IPS-18a (cell line): ENCODE data around the gene MXRA7.
A peak's percentile ranks its signal among the peaks of the same experiment; 100 is the strongest.
"Not testable (repeated sequence)": the region's sequence is repeated elsewhere in the genome, so short reads cannot be mapped to it uniquely, and the experiment has no call there.

ENCODE experiments used
- H3K27ac ChIP-seq: one replicate; pipeline ENCODE4 v1.5.1; 2013; ENCODE audit warnings: low read length
- H3K27me3 ChIP-seq: one replicate; pipeline ENCODE4 v1.6.1; 2013; ENCODE audit warnings: mild to moderate bottlenecking, low read length; ENCODE audit not compliant: control insufficient read depth, insufficient read depth
- H3K36me3 ChIP-seq: one replicate; pipeline ENCODE4 v1.6.1; 2013; ENCODE audit warnings: low read depth, low read length; ENCODE audit not compliant: control insufficient read depth
- H3K4me1 ChIP-seq: one replicate; pipeline ENCODE4 v1.6.1; 2013; ENCODE audit warnings: low read depth, low read length; ENCODE audit not compliant: control insufficient read depth
- H3K4me3 ChIP-seq: one replicate; pipeline ENCODE4 v1.5.1; 2013; ENCODE audit warnings: low read length
- H3K9ac ChIP-seq: one replicate; pipeline ENCODE4 v1.6.1; 2013; ENCODE audit warnings: mild to moderate bottlenecking, low read length, moderate library complexity
- H3K9me3 ChIP-seq: one replicate; pipeline ENCODE4 v1.6.1; 2013; ENCODE audit warnings: low read depth, low read length; ENCODE audit not compliant: control insufficient read depth

Gene MXRA7

DNA sequence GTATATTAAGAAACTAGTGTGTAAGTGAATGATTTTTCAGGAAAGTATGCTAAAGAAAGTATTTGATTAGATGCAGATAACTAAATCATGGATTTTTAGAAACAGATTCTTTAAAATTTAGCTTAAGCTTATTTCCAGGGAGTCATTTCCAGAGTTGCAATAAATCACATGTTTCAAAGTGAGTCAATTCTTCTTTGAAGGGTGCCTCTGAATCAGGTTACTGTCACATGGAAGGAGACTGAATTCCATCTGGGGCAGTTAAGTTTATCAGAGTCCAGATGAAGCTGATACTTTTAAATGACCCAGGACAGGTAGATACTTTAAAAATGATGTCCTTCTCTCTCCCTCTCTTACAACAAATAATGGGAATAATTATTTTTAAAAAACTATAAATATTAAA, 32.2 kb upstream of the MXRA7 start:
- Histone ChIP-seq H3K4me3 (no peak overlapping the region), H3K36me3 (peaks cover 32% of the 10 kb centered on the region), H3K27me3 (no peaks in the 10 kb centered on the region), H3K27ac (no peak overlapping the region), H3K9me3 (no peaks in the 10 kb centered on the region), H3K9ac (no peak overlapping the region), H3K4me1 (peaks cover 7% of the 10 kb centered on the region)

DNA sequence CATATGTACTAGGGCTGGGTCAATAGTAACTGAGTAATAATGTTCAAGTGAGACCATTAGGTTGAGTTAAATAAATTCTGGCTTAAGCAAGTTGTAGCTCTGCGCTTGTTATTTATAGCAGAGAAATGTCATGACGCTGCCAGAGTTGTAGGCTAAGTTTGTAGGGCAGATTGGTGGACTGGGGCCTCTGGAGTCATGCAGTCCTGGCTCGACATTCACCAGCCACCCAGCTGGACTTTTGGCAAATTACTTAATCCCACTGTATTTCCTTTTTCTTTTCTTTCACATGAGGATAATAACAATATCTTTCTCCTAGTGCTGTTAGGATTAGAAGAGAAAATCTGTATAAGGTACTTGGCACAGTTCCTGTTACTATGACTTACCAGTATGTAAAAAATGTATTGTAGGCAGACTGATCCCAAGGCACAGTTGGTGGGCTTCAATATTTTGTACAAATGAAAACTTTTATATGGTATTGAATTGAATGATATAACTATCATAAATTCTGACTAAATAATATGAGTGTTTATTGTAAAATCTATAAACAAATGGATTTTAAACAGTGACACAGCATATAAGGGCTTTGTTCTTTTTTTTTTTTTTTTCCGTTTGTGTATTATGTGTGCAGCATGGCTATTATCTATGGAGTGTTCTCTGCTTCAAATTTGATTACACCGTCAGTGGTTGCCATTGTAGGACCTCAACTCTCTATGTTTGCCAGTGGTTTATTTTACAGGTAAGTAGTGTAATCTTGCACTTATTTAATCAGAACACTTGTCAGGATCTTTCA, 29.8 kb upstream of the MXRA7 start:
- no peak overlapping the region for H3K27ac ChIP-seq
- peaks cover 35% of the 10 kb centered on the region for H3K36me3 ChIP-seq
- peaks cover 7% of the 10 kb centered on the region for H3K4me1 ChIP-seq
- no peak overlapping the region for H3K4me3 ChIP-seq
- H3K9me3 ChIP-seq: no peaks in the 10 kb centered on the region
- no peaks in the 10 kb centered on the region for H3K27me3 ChIP-seq
- no peak overlapping the region for H3K9ac ChIP-seq

DNA sequence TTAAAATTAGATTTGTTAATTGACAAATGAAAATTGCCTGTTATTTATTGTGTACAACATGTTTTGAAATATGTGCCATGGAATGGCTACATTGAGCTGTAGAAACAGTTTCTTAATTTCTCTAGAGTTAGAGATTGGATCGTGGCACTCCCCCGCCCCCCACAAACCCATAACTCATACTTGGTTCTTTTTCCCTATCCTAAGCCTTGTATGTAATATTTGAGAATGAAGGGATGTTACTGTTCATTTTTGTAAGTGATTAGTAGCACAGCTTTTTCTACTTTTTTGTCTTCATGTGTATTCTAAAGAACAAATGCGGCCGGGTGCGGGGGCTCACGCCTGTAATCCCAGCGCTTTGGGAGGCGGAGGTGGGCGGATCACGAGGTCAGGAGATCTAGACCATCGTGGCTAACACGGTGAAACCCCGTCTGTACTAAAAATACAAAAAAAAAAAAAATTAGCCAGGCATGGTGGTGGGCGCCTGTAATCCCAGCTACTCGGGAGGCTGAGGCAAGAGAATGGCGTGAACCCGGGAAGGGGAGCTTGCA, 28.9 kb upstream of the MXRA7 start:
- H3K4me3 ChIP-seq, H3K9me3 ChIP-seq, H3K27ac ChIP-seq, H3K27me3 ChIP-seq: not testable (repeated sequence)
- H3K36me3 ChIP-seq: peaks cover 37% of the 10 kb centered on the region
- peaks cover 12% of the 10 kb centered on the region for H3K4me1 ChIP-seq
- H3K9ac ChIP-seq: peak overlapping the region; percentile 90

GRCh38 chr17:76738468-76738850, 27.7 kb upstream of the MXRA7 start:
- peak overlapping the region; percentile 80 for H3K4me3 ChIP-seq
- H3K9ac ChIP-seq: peak overlapping the region; percentile 90
- no peaks in the 10 kb centered on the region for H3K9me3 ChIP-seq
- peaks cover 42% of the 10 kb centered on the region for H3K36me3 ChIP-seq
- H3K4me1 ChIP-seq: peaks cover 19% of the 10 kb centered on the region
- H3K27me3 ChIP-seq: no peaks in the 10 kb centered on the region
- H3K27ac ChIP-seq: peak overlapping the region; percentile 2

GRCh38 chr17:76737676-76738467, 27.1 kb upstream of the MXRA7 start, which contains the start of gene MFSD11:
MFSD11 (plus strand) TSS chr17:76738119; CDS start chr17:76738353, 234 bp downstream.
- H3K27me3 ChIP-seq: no peaks in the 10 kb centered on the region
- no peaks in the 10 kb centered on the region for H3K9me3 ChIP-seq
- H3K9ac ChIP-seq: peak within 1 kb of the TSS; percentile 99
- peaks cover 19% of the 10 kb centered on the region for H3K4me1 ChIP-seq
- H3K4me3 ChIP-seq: peak within 1 kb of the TSS; percentile 90
- peaks cover 47% of the 10 kb centered on the region for H3K36me3 ChIP-seq
- H3K27ac ChIP-seq: peak within 1 kb of the TSS; percentile 96

DNA sequence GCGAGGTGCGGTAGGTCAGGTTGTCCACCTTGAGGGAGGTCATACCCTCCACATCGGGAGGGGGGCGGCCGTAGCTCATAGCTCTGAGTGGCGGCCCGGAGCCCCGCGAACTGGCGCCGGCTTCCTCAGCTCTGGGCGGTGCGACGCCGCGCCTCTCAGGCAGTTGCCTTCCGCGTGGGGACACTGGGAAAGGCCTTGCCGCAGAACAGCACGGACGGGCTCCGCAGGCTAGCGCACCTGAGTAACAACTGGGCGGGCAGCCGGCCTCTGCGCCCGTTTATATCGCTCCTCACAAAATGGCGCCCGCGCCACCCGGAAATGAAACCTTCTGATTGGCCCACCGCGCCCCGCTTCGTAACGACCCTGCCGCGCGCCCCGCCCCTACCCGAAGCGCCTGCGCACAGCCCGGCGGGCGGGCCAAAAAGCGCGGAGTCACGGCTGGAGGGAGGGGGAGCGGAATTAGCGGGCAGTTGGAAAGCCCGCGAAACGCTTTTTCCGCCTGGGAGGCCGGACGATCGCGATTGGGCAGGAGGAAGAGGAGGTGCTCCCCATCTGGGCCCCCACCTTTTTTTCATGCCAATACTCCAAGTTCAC, 26.4 kb upstream of the MXRA7 start, which contains the start of gene SRSF2:
Gene SRSF2, minus strand, starts transcription at position 250 of the 594 bp plus-strand sequence. Its CDS starts 171 bp downstream, at position 79.
- no peaks in the 10 kb centered on the region for H3K9me3 ChIP-seq
- H3K4me3 ChIP-seq: peak within 1 kb of the TSS; percentile 90
- H3K9ac ChIP-seq: peak within 1 kb of the TSS; percentile 99
- H3K27me3 ChIP-seq: no peaks in the 10 kb centered on the region
- peak within 1 kb of the TSS; percentile 96 for H3K27ac ChIP-seq
- peaks cover 49% of the 10 kb centered on the region for H3K36me3 ChIP-seq
- peaks cover 19% of the 10 kb centered on the region for H3K4me1 ChIP-seq

DNA sequence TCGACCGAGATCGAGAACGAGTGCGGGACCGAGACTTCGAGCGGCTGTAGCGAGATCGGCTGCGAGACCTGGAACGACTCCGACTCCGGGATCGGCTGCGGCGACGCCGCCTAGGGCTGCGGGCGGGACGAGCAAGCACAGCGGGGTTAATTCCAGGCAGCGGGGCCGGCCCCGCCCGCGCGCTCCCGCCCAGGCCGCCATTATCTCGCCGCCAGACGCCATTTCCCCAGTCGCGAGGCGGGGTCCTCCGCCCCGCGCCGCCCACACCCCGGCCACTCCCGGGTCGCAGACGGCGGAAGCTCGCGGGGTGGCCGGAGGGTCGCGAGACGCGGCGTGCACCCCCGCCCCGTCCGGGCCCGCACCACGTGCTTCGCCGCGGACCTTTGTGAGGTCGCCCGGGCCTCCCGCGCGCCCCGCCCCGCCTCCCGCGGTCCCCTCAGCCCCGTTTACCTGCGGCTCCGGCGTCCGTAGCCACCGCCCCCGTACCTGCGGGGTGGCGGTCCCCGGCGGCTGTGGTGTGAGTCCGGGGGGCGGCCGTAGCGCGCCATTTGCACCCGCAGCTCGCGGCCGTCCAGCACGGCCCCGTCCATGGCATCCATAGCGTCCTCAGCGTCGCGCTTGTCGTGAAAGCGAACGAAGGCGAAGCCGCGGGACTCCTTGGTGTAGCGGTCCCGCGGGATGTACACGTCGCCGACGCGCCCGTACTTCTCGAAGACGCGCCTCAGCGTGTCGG, 25.8 kb upstream of the MXRA7 start:
- Histone ChIP-seq H3K27ac (peak overlapping the region; percentile 96), H3K36me3 (peaks cover 49% of the 10 kb centered on the region), H3K4me1 (peaks cover 19% of the 10 kb centered on the region), H3K9ac (peak overlapping the region; percentile 99), H3K9me3 (no peaks in the 10 kb centered on the region), H3K4me3 (peak overlapping the region; percentile 90), H3K27me3 (no peaks in the 10 kb centered on the region)

DNA sequence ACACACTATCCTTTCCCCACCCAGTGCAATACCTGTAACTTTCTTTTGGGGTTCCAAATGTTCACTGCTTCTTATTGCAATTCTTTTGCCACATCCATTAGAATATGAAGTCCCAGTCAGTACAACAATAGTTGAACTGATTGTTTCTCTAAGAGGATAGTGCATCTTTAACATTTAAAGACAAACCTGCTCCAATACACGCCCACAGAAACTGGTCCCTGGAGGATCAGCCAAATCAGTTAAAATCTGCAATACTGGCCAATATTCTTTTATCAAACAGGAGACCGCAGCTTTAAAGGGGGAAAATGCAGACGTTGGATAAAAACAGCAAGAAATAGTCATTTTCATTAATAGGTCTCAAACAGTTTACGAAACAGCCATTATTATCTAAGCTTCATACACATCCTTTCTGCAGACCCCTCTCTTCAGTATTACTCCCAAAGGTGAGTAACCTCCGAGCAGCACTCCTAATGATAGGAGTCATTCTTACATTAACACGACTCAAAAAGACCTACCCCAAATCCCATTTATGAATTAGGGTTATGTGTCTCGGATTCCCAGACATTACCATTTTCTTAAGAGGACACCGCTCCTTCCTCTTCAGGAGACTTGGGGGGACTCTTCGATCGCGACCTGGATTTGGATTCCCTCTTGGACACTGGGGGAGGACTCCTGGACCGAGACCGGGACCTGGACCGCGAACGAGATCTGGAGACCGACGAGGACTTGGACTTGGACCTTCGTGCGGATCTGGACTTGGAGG, 25.0 kb upstream of the MXRA7 start:
- peak overlapping the region; percentile 90 for H3K4me3 ChIP-seq
- peak overlapping the region; percentile 14 for H3K27ac ChIP-seq
- H3K4me1 ChIP-seq: peaks cover 19% of the 10 kb centered on the region
- no peaks in the 10 kb centered on the region for H3K27me3 ChIP-seq
- H3K9ac ChIP-seq: peak overlapping the region; percentile 99
- H3K36me3 ChIP-seq: peaks cover 48% of the 10 kb centered on the region
- no peaks in the 10 kb centered on the region for H3K9me3 ChIP-seq

- Histone ChIP-seq H3K27ac (no peak overlapping the region), H3K36me3 (peaks cover 45% of the 10 kb centered on the region), H3K4me1 (peaks cover 19% of the 10 kb centered on the region)
Observed at GRCh38 chr17:76735006-76735405, 24.2 kb upstream of the MXRA7 start.

GRCh38 chr17:76734080-76734840, 23.5 kb upstream of the MXRA7 start:
- Histone ChIP-seq H3K27me3 (no peaks in the 10 kb centered on the region), H3K4me3 (peak overlapping the region; percentile 90), H3K36me3 (peaks cover 49% of the 10 kb centered on the region), H3K9ac (peak overlapping the region; percentile 99), H3K27ac (no peak overlapping the region), H3K4me1 (peaks cover 19% of the 10 kb centered on the region), H3K9me3 (no peaks in the 10 kb centered on the region)

More at GRCh38 chr17:76735006-76735405, 24.2 kb upstream of the MXRA7 start:
- H3K9ac ChIP-seq: peak overlapping the region; percentile 99
- no peaks in the 10 kb centered on the region for H3K9me3 ChIP-seq
- peak overlapping the region; percentile 90 for H3K4me3 ChIP-seq
- no peaks in the 10 kb centered on the region for H3K27me3 ChIP-seq
